ENCODE data around the gene PCSK2. TPM values are rescaled to one million over a fixed set of nuclear protein-coding genes. Genes with fewer than 3 reads are reported as not detected.

PCSK2 gene
- total RNA-seq, 4 donors from 2014 or later: 0.64 to 4.1 (median 1.4) TPM; not detected in 1

GRCh38 chr20:17189976-17190695 lies 36.7 kb upstream of the PCSK2 start:
- TF ChIP-seq EP300 (IDR thresholded peaks at IDR 0.05; ENCODE audit: low read depth) (no peak), POLR2A (IDR thresholded peaks at IDR 0.05) (no peak), POLR2AphosphoS5 (IDR thresholded peaks at IDR 0.05) (no peak), CTCF (IDR thresholded peaks at IDR 0.05) (no peak)
- intact Hi-C loops (cut with DNase I; ENCODE audit: low total_unique reads): no loop called here
- H3K27me3 ChIP-seq: no peaks in the 10 kb centered on the region

GRCh38 chr20:17197041-17197440 lies 29.8 kb upstream of the PCSK2 start:
- Histone ChIP-seq H3K27me3 (peaks cover 5% of the 10 kb centered on the region), H3K4me1 (no peaks in the 10 kb centered on the region), H3K36me3 (no peaks in the 10 kb centered on the region), H3K27ac (no peak overlapping the region), H3K4me3 (no peak overlapping the region), H3K9me3 (no peaks in the 10 kb centered on the region)
- intact Hi-C loops (cut with DNase I; ENCODE audit: low total_unique reads): no loop called here
- in situ Hi-C loops (cut with MboI; ENCODE audit: low pct_ligation_motif_present in 1 of 4, low pct_unique_long_range_greater_than_20kb in 1 of 4, low sequenced_read_pairs in 3 of 4): no loop called here
- TF ChIP-seq POLR2A (IDR thresholded peaks at IDR 0.05) (no peak), CTCF (IDR thresholded peaks at IDR 0.05) (no peak), EP300 (IDR thresholded peaks at IDR 0.05; ENCODE audit: low read depth) (no peak), POLR2AphosphoS5 (IDR thresholded peaks at IDR 0.05) (no peak)
- 25 to 47% methylated on average over 2 of the region's 2 CpGs for WGBS, 2 donors (ENCODE audit: low coverage in 1 of 2)
- DNase-seq: no peak

More at GRCh38 chr20:17189976-17190695, 36.7 kb upstream of the PCSK2 start:
- no peak overlapping the region for H3K27ac ChIP-seq
- DNase-seq: no peak
- no peak overlapping the region for H3K4me3 ChIP-seq
- in situ Hi-C loops (cut with MboI; ENCODE audit: low pct_ligation_motif_present in 1 of 4, low pct_unique_long_range_greater_than_20kb in 1 of 4, low sequenced_read_pairs in 3 of 4): no loop called here
- no peaks in the 10 kb centered on the region for H3K36me3 ChIP-seq
- 68 to 69% methylated on average over 3 to 6 of the region's 6 CpGs for WGBS, 2 donors (ENCODE audit: low coverage in 1 of 2)
- H3K4me1 ChIP-seq: no peaks in the 10 kb centered on the region
- no peaks in the 10 kb centered on the region for H3K9me3 ChIP-seq

GRCh38 chr20:17202030-17202429 lies 24.8 kb upstream of the PCSK2 start:
- H3K36me3 ChIP-seq: no peaks in the 10 kb centered on the region
- no peak for DNase-seq
- H3K27me3 ChIP-seq: peaks cover 18% of the 10 kb centered on the region
- no peak overlapping the region for H3K27ac ChIP-seq
- intact Hi-C loops (cut with DNase I; ENCODE audit: low total_unique reads): no loop called here
- H3K9me3 ChIP-seq: no peaks in the 10 kb centered on the region
- H3K4me3 ChIP-seq: no peak overlapping the region
- 27 to 56% methylated on average over 2 of the region's 2 CpGs for WGBS, 2 donors (ENCODE audit: low coverage in 1 of 2)
- in situ Hi-C loops (cut with MboI; ENCODE audit: low pct_ligation_motif_present in 1 of 4, low pct_unique_long_range_greater_than_20kb in 1 of 4, low sequenced_read_pairs in 3 of 4): no loop called here
- no peaks in the 10 kb centered on the region for H3K4me1 ChIP-seq
- TF ChIP-seq EP300 (IDR thresholded peaks at IDR 0.05; ENCODE audit: low read depth): no peak

- H3K9me3 ChIP-seq: no peaks in the 10 kb centered on the region
- no peak overlapping the region for H3K27ac ChIP-seq
- DNase-seq: no peak
- no peaks in the 10 kb centered on the region for H3K36me3 ChIP-seq
- TF ChIP-seq CTCF (IDR thresholded peaks at IDR 0.05): no peak
- no peak for TF ChIP-seq POLR2A (IDR thresholded peaks at IDR 0.05)
- no peak for TF ChIP-seq EP300 (IDR thresholded peaks at IDR 0.05; ENCODE audit: low read depth)
- TF ChIP-seq POLR2AphosphoS5 (IDR thresholded peaks at IDR 0.05): no peak
- intact Hi-C loops (cut with DNase I; ENCODE audit: low total_unique reads) (no loop called here), in situ Hi-C loops (cut with MboI; ENCODE audit: low pct_ligation_motif_present in 1 of 4, low pct_unique_long_range_greater_than_20kb in 1 of 4, low sequenced_read_pairs in 3 of 4) (no loop called here)
- peaks cover 18% of the 10 kb centered on the region for H3K27me3 ChIP-seq
- no peak overlapping the region for H3K4me3 ChIP-seq
- WGBS, 2 donors (ENCODE audit: low coverage in 1 of 2): 29 to 31% methylated on average over 6 to 8 of the region's 8 CpGs
- no peaks in the 10 kb centered on the region for H3K4me1 ChIP-seq
Observed at GRCh38 chr20:17202673-17203072, 24.2 kb upstream of the PCSK2 start.

Measured in transverse colon (tissue), 4 donors.